ENCODE results near the gene HDAC11. TPM values are rescaled to one million over a fixed set of nuclear protein-coding genes. Genes with fewer than 3 reads are reported as not detected.

Gene HDAC11
- total RNA-seq, 1 experiment from 2014 or later: 7.0 TPM

DNA sequence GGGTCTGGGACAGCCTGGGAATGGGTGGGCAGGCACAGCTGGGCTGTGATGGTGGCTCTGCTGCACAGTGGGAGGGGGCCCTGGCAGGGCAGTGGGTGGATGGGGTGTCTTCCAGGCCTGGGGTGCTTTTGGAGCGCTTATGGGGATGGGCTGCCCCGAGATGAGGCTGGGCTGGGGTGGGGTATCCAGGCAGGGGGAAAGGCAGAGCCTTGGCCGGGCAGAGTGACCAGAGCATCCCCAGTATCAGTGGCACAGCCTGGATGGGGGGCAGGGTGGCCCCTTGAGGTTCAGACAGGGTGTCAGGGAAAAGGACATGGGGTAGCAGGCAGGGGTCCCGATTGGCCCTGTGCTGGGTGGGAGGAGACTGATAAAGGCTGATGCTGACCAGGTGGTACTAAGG is 26.6 kb downstream of the HDAC11 start:
- DNase-seq: no peak
- Histone ChIP-seq H2BK20ac (ENCODE audit: low read depth, low read length, poor library complexity, severe bottlenecking) (no peak overlapping the region), H3K27me3 (ENCODE audit: insufficient read depth, low read length) (no peaks in the 10 kb centered on the region), H3K18ac (ENCODE audit: insufficient read length, low read depth, low read length) (no peak overlapping the region), H2BK12ac (ENCODE audit: insufficient read length, low read depth, low read length) (no peak overlapping the region), H3T11ph (ENCODE audit: low read length) (no peak overlapping the region), H4K91ac (ENCODE audit: insufficient read length, low read depth, low read length) (no peak overlapping the region), H3K23me2 (ENCODE audit: insufficient read length, low read depth, low read length, poor library complexity, severe bottlenecking) (no peaks in the 10 kb centered on the region), H3K79me1 (ENCODE audit: insufficient read depth, low read depth, low read length, poor library complexity, severe bottlenecking) (no peaks in the 10 kb centered on the region), H2BK120ac (ENCODE audit: low read depth, low read length, poor library complexity, severe bottlenecking) (no peak overlapping the region), H3K27ac (ENCODE audit: insufficient read length, low read depth, low read length) (no peak overlapping the region), H2AFZ (ENCODE audit: low read length) (no peak overlapping the region), H3K9ac (ENCODE audit: extremely low read depth, insufficient read length, low read length) (no peak overlapping the region), H4K20me1 (ENCODE audit: control insufficient read depth, insufficient read depth, insufficient read length) (peaks cover 8% of the 10 kb centered on the region), H2AK5ac (ENCODE audit: insufficient read length, low read length) (no peak overlapping the region), H3K23ac (ENCODE audit: insufficient read length, low read depth, low read length) (no peak overlapping the region), H3K14ac (ENCODE audit: insufficient read depth, low read length) (no peak overlapping the region), H2BK5ac (ENCODE audit: insufficient read length, low read length) (no peak overlapping the region), H3K79me2 (ENCODE audit: insufficient read depth, low read length) (no peaks in the 10 kb centered on the region), H3K4me1 (ENCODE audit: insufficient read depth, low read length) (no peaks in the 10 kb centered on the region; the same call in 1 of the 2 replicates), H3K56ac (ENCODE audit: insufficient read length, low read depth, low read length) (no peak overlapping the region), H3K4ac (ENCODE audit: low read depth, low read length) (no peak overlapping the region), H2BK15ac (ENCODE audit: low read depth, low read length) (no peak overlapping the region), H4K5ac (ENCODE audit: insufficient read length, low read depth, low read length) (no peak overlapping the region), H3K4me2 (ENCODE audit: insufficient read depth, insufficient read length, low read length) (no peak overlapping the region), H4K8ac (replicated peaks; ENCODE audit: insufficient read length, low read depth, low read length) (no peak overlapping the region), H3K9me3 (ENCODE audit: control insufficient read depth, low read depth, low read length) (no peaks in the 10 kb centered on the region)
- no peak overlapping the region for H3K4me3 Mint-ChIP-seq
- TF ChIP-seq CTCF (conservative IDR thresholded peaks at IDR 0.05): no peak
- H3K27me3 Mint-ChIP-seq (ENCODE audit: low read depth): no peaks in the 10 kb centered on the region
- no CpG with 5 or more reads among the region's 4 CpGs for WGBS (ENCODE audit: extremely low coverage, insufficient read length, low lambda C conversion rate)
- no peak overlapping the region for H3K27ac Mint-ChIP-seq
- peaks cover 0 to under 1% (median 0%) of the 10 kb centered on the region in 3 experiments; a peak in 1 of 7 replicates for H3K36me3 Mint-ChIP-seq (ENCODE audit: insufficient read depth in 1 of 3, low read depth in 3 of 3)
- peaks cover 6 to 10% of the 10 kb centered on the region in 2 experiments for H3K4me1 Mint-ChIP-seq
- H3K9me3 Mint-ChIP-seq: no peaks in the 10 kb centered on the region; a peak in 2 of 5 replicates

Measured in H9 (cell line).